Liver (tissue), 3 donors: ENCODE measurements around the gene CA6.

ENCODE experiments used
- ATF3 ChIP-seq: IDR thresholded peaks from 2 replicates; pipeline ENCODE4 v1.6.1; 2016; ENCODE audit warnings: antibody characterized with exemption
- CTCF ChIP-seq: fragments of 150-350 bp; IDR thresholded peaks from 2 replicates; pipeline ENCODE4 v1.5.1; 2017; ENCODE audit warnings: improper control_type of control experiment, low read depth, low read length; ENCODE audit not compliant: missing input control
- EGR1 ChIP-seq, 2 donors: IDR thresholded peaks; 2 replicates each; pipeline ENCODE4 v1.6.1; 2016 to 2018; ENCODE audit warnings: antibody characterized with exemption in 2 of 2, low read depth in 2 of 2
- FOXA1 ChIP-seq: IDR thresholded peaks from 2 replicates; pipeline ENCODE4 v1.6.1; 2016; ENCODE audit warnings: antibody characterized with exemption
- GABPA ChIP-seq, 2 donors: IDR thresholded peaks in 1 of 2; conservative IDR thresholded peaks in 1 of 2; 2 replicates each; pipeline ENCODE4 v1.6.1; 2016; ENCODE audit warnings: antibody characterized with exemption in 2 of 2, mild to moderate bottlenecking in 1 of 2, moderate library complexity in 1 of 2
- MAX ChIP-seq: IDR thresholded peaks from 2 replicates; pipeline ENCODE4 v1.6.1; 2016; ENCODE audit warnings: antibody characterized with exemption
- NR2F2 ChIP-seq: IDR thresholded peaks from 2 replicates; pipeline ENCODE4 v1.6.1; 2016; ENCODE audit warnings: antibody characterized with exemption
- REST ChIP-seq: IDR thresholded peaks from 2 replicates; pipeline ENCODE4 v1.6.1; 2016; ENCODE audit warnings: antibody characterized with exemption, mild to moderate bottlenecking
- RXRA ChIP-seq, 2 donors: IDR thresholded peaks; 2 replicates each; pipeline ENCODE4 v1.6.1; 2017 to 2018; ENCODE audit warnings: antibody characterized with exemption in 2 of 2, mild to moderate bottlenecking in 1 of 2
- SP1 ChIP-seq: IDR thresholded peaks from 2 replicates; pipeline ENCODE4 v1.6.1; 2018; ENCODE audit warnings: antibody characterized with exemption, mild to moderate bottlenecking
- TAF1 ChIP-seq: conservative IDR thresholded peaks from 2 replicates; pipeline ENCODE4 v1.6.1; 2016; ENCODE audit warnings: antibody characterized with exemption, mild to moderate bottlenecking
- YY1 ChIP-seq: IDR thresholded peaks from 2 replicates; pipeline ENCODE4 v1.6.1; 2016; ENCODE audit warnings: antibody characterized with exemption, mild to moderate bottlenecking
- ZBTB33 ChIP-seq: IDR thresholded peaks from 2 replicates; pipeline ENCODE4 v1.6.1; 2016; ENCODE audit warnings: antibody characterized with exemption
- donor health status: healthy.
- donor health status: healthy.

GRCh38 chr1:8911416-8912309 lies 34.0 kb upstream of the CA6 start:
- no peak for TF ChIP-seq RXRA (IDR thresholded peaks at IDR 0.05)
- TF ChIP-seq CTCF: no peak
- no peak for TF ChIP-seq NR2F2
- no peak for TF ChIP-seq ZBTB33
- TF ChIP-seq SP1: no peak
- no peak for TF ChIP-seq REST
- TF ChIP-seq EGR1 (IDR thresholded peaks at IDR 0.05; ENCODE audit: low read depth in 2 of 2): no peak
- TF ChIP-seq MAX: no peak
- no peak for TF ChIP-seq YY1
- no peak for TF ChIP-seq TAF1
- TF ChIP-seq GABPA (IDR thresholded peaks at IDR 0.05 in 1 of 2, conservative IDR thresholded peaks at IDR 0.05 in 1 of 2): no peak
- TF ChIP-seq FOXA1: no peak
- no peak for TF ChIP-seq ATF3
